K562 (cell line): ENCODE results near the gene TMEM168. TPM values are rescaled to one million over a fixed set of nuclear protein-coding genes. Genes with fewer than 3 reads are reported as not detected.

Experiments
- ATAC-seq: fragments of 200-7000 bp; cut with Tn5 transposase; 3 replicates; pipeline ENCODE4 v1.9.1; 2020; ENCODE audit warnings: moderate library complexity
- BruUV-seq: library from RNA; stranded (reverse); fragments of 400-500 nt; replicated peaks from 2 replicates; lab custom pipeline; 2021; lab: Mats Ljungman, UMichigan
- CTCF ChIA-PET: fragments of 300-600 bp; formaldehyde crosslinking; extraction: SDS; loops from one replicate; lab custom pipeline; 2021; ENCODE audit warnings: low intra/inter-chr PET ratio; lab: Yijun Ruan, JAX
- POLR2A ChIA-PET: fragments of 300-600, 350-650 bp; sonication (Branson Sonifier 250); formaldehyde crosslinking; extraction: SDS; loops from one replicate; lab custom pipeline; 2021; ENCODE audit warnings: antibody characterized with exemption, inconsistent platforms; lab: Yijun Ruan, JAX
- DNase-seq, 4 experiments: peaks; one replicate each; pipeline versions ENCODE4 v3.0.0 to v3.0.0-alpha.2; 2011 to 2018; ENCODE audit warnings: low spot score in 3 of 4, mixed read lengths in 3 of 4; ENCODE audit errors: extremely low read depth in 1 of 4
- FAIRE-seq: peaks from 2 replicates; lab custom pipeline; 2011; peaks lifted over from hg19 to GRCh38; lab: Jason Lieb, UNC
- H2AFZ ChIP-seq: 2 replicates; pipeline ENCODE4 v1.6.0; 2011; ENCODE audit warnings: low read depth, low read length, control low read depth, inconsistent platforms
- H3K27ac ChIP-seq: fragments of 200-600 bp; 3 replicates; pipeline ENCODE4 v1.8.0; 2011; ENCODE audit warnings: low read depth, mild to moderate bottlenecking, control low read depth, inconsistent platforms, low read length, moderate library complexity, mixed read lengths; ENCODE audit errors: extremely low read depth
- H3K27me3 ChIP-seq, 2 experiments: fragments of 300-600 bp in 1 of 2; 2 replicates in 1 of 2; 3 replicates in 1 of 2; pipeline versions ENCODE4 v1.6.0 to v1.8.0; 2011; ENCODE audit warnings: inconsistent platforms in 2 of 2, low read length in 2 of 2, mild to moderate bottlenecking in 1 of 2, mixed read lengths in 1 of 2, moderate library complexity in 1 of 2; ENCODE audit not compliant: control insufficient read depth in 2 of 2, insufficient read depth in 2 of 2
- H3K36me3 ChIP-seq: fragments of 300-600 bp; 3 replicates; pipeline ENCODE4 v1.8.0; 2011; ENCODE audit warnings: mild to moderate bottlenecking, low read length, inconsistent platforms; ENCODE audit not compliant: control insufficient read depth, insufficient read depth
- H3K4me1 ChIP-seq, 2 experiments: fragments of 200-600 bp in 1 of 2; replicated peaks in 1 of 2; 2 replicates in 1 of 2; 3 replicates in 1 of 2; pipeline versions ENCODE4 v1.5.1 to v1.8.0; 2011; ENCODE audit warnings: inconsistent platforms in 2 of 2, low read length in 2 of 2, mild to moderate bottlenecking in 1 of 2, mixed read lengths in 1 of 2, moderate library complexity in 1 of 2; ENCODE audit not compliant: control insufficient read depth in 2 of 2, insufficient read depth in 2 of 2
- H3K4me2 ChIP-seq: 2 replicates; pipeline ENCODE4 v1.6.1; 2011; ENCODE audit warnings: low read length, control low read depth, inconsistent platforms, mixed read lengths; ENCODE audit not compliant: insufficient read depth
- H3K4me3 ChIP-seq: fragments of 200-600 bp; sonication (generic), shearing (Covaris generic); 2 replicates; pipeline ENCODE4 v1.5.1; 2016; ENCODE audit warnings: control low read depth, inconsistent platforms
- H3K79me2 ChIP-seq: fragments of 200-600 bp; 3 replicates; pipeline ENCODE4 v1.8.0; 2011; ENCODE audit warnings: low read length, inconsistent platforms; ENCODE audit not compliant: control insufficient read depth, insufficient read depth
- H3K9ac ChIP-seq, 2 experiments: 2 replicates each; pipeline versions ENCODE4 v1.6.0 to v1.6.1; 2011; ENCODE audit warnings: low read depth in 2 of 2, low read length in 2 of 2, control low read depth in 1 of 2, inconsistent platforms in 1 of 2, mild to moderate bottlenecking in 1 of 2, mixed read lengths in 1 of 2; ENCODE audit not compliant: insufficient read depth in 1 of 2
- H3K9me1 ChIP-seq: one replicate; pipeline ENCODE4 v1.6.0; 2011; ENCODE audit warnings: inconsistent platforms, mild to moderate bottlenecking, low read length, moderate library complexity; ENCODE audit not compliant: control insufficient read depth, insufficient read depth
- H3K9me3 ChIP-seq: replicated peaks from 2 replicates; pipeline ENCODE4 v1.5.1; 2011; ENCODE audit warnings: low read depth, low read length, inconsistent platforms; ENCODE audit not compliant: control insufficient read depth, insufficient read depth
- H4K20me1 ChIP-seq: replicated peaks from 2 replicates; pipeline ENCODE4 v1.6.1; 2011; ENCODE audit warnings: low read length, inconsistent platforms, mixed read lengths; ENCODE audit not compliant: control insufficient read depth, insufficient read depth
- GTF2A2 ChIP-seq: IDR thresholded peaks from 2 replicates; pipeline ENCODE4 v1.6.1; 2016; ENCODE audit warnings: mild to moderate bottlenecking, missing genetic modification characterization, missing compliant biosample characterization
- HMBOX1 ChIP-seq: sonication (generic); IDR thresholded peaks from 2 replicates; pipeline ENCODE4 v1.6.1; 2016
- KLF13 ChIP-seq: fragments of 450-650 bp; IDR thresholded peaks from 2 replicates; pipeline ENCODE4 v1.6.1; 2016; ENCODE audit warnings: missing genetic modification characterization, low read depth, mild to moderate bottlenecking, missing compliant biosample characterization, moderate library complexity, borderline replicate concordance
- NFE2 ChIP-seq: IDR thresholded peaks from 2 replicates; pipeline ENCODE4 v1.6.1; 2014; ENCODE audit warnings: antibody characterized with exemption, low read depth
- POU5F1 ChIP-seq: fragments of 150-350 bp; IDR thresholded peaks from 2 replicates; pipeline ENCODE4 v1.6.1; 2014; ENCODE audit warnings: borderline replicate concordance, low read length, low read depth, mild to moderate bottlenecking; ENCODE audit not compliant: partially characterized antibody
- RNF2 ChIP-seq: sonication (generic); IDR thresholded peaks from 2 replicates; pipeline ENCODE4 v1.6.1; 2016
- SMARCA5 ChIP-seq: fragments of 450-650 bp; IDR thresholded peaks from 2 replicates; pipeline ENCODE4 v1.6.1; 2016
- TCF3 ChIP-seq: sonication (generic); formaldehyde crosslinking; IDR thresholded peaks from 2 replicates; pipeline ENCODE4 v1.4.0; 2020; ENCODE audit warnings: mild to moderate bottlenecking, missing genetic modification reagents
- ZNF184 ChIP-seq: sonication (generic); formaldehyde crosslinking; IDR thresholded peaks from 2 replicates; pipeline ENCODE4 v1.5.0; 2020; ENCODE audit warnings: missing genetic modification reagents
- ZNF263 ChIP-seq: sonication (generic); formaldehyde crosslinking; IDR thresholded peaks from 2 replicates; pipeline ENCODE4 v1.8.0; 2022; ENCODE audit warnings: mild to moderate bottlenecking, missing genetic modification reagents, borderline replicate concordance
- WGBS: fragments of 100-300 bp; shearing (Covaris generic); methylation state at CpG from one replicate; pipeline ENCODE4 v1.1.6; 2016; ENCODE audit warnings: low coverage, mixed read lengths; ENCODE audit not compliant: insufficient coverage; ENCODE audit errors: missing lambda C conversion rate; 5-methylcytosine and 5-hydroxymethylcytosine counted together
- in situ Hi-C: fragments of 300-500 bp; cut with MboI; formaldehyde crosslinking; loops from 4 replicates; pipeline ENCODE4 v1.15.0; 2018; ENCODE audit warnings: inconsistent platforms, mixed read lengths
- intact Hi-C: fragments of 100-400 bp; cut with micrococcal nuclease; formaldehyde crosslinking; loops from 2 replicates; pipeline ENCODE4 v1.14.2; 2022
- polyA plus RNA-seq, 8 experiments: library from polyadenylated mRNA; depleted of rRNA in 4 of 8; stranded (reverse) in 5 of 8; unstranded in 3 of 8; fragments of >200 nt; fragmentation: Nextera tagmentation in 2 of 8; fragmentation: Illumina TruSeq in 1 of 8; extraction: Ambion mirVana in 2 of 8; extraction: Trizol in 1 of 8; gene quantifications; 2 replicates each; pipeline versions ENCODE4 v1.2.1 to v1.2.3, GENCODE V29; 2011 to 2014; ENCODE audit warnings: inconsistent platforms in 1 of 8, missing spikeins in 1 of 8
- total RNA-seq, 7 experiments: library from RNA; depleted of rRNA in 6 of 7; stranded (reverse); fragments of >200 nt in 6 of 7; fragmentation: Illumina TruSeq in 2 of 7; extraction: Trizol in 2 of 7; gene quantifications; 2 replicates each; pipeline versions ENCODE4 v1.2.1 to v1.2.3, GENCODE V29; 2011 to 2021; ENCODE audit warnings: low replicate concordance in 1 of 7
- TF ChIP-seq, protein P1 (sequence below): fragments of 200-800 bp; sonication (Bioruptor generic); IDR thresholded peaks from 2 replicates; pipeline ENCODE4 v1.6.1; 2016; ENCODE audit warnings: missing genetic modification characterization, missing compliant biosample characterization

Gene TMEM168
- total and polyA plus RNA-seq, 9 of the 15 experiments (the other 6 are each of a cell fraction or from before 2014, with no cell fraction given) = 19.7 to 50.7 (median 25.4) TPM

GRCh38 chr7:112819536-112819935 is 29.3 kb upstream of the TMEM168 start:
- no peak overlapping the region for H2AFZ ChIP-seq
- DNase-seq = no peak
- H3K9me1 ChIP-seq = no peaks in the 10 kb centered on the region
- no peaks in the 10 kb centered on the region for H3K4me1 ChIP-seq
- in situ Hi-C loops = no loop called here
- no peaks in the 10 kb centered on the region for H3K36me3 ChIP-seq
- H4K20me1 ChIP-seq = no peaks in the 10 kb centered on the region
- no peak overlapping the region for H3K27ac ChIP-seq
- H3K4me3 ChIP-seq = no peak overlapping the region
- no peak for ATAC-seq
- H3K79me2 ChIP-seq = no peaks in the 10 kb centered on the region
- intact Hi-C loops = no loop called here
- ChIA-PET CTCF (no interaction called here), POLR2A (no interaction called here)
- no peaks in the 10 kb centered on the region for H3K27me3 ChIP-seq
- FAIRE-seq = no peak
- H3K9ac ChIP-seq = no peak overlapping the region
- TF ChIP-seq POU5F1 = no peak
- no peak for TF ChIP-seq RNF2
- no peak for TF ChIP-seq ZNF184 (CRISPR knock-in tag)
- no peak for TF ChIP-seq HMBOX1
- WGBS = 22% methylated on average over 3 of the region's 3 CpGs
- no peak overlapping the region for H3K4me2 ChIP-seq
- H3K9me3 ChIP-seq = no peaks in the 10 kb centered on the region
- BruUV-seq = no TSS peak

DNA sequence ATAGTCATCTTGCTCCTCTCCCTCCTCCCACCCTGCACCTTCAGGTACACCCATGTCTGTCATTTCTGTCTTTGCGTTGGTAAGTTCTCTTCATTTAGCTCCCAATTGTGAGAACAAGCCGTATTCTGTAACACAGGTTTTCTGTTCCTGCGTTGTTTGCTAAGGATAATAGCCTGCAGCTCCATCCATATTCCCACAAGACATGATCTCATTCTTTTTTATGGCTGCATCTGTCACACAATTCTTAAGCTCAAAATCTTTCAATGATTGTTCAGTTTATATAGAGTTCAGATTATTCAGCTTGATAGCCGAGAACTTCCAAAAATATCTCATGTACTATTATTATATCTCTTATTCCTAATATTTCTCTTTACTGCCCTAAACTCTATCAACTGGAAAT is 16.0 kb upstream of the TMEM168 start:
- no peaks in the 10 kb centered on the region for H3K27me3 ChIP-seq
- no peak overlapping the region for H3K9ac ChIP-seq
- H3K9me1 ChIP-seq = no peaks in the 10 kb centered on the region
- ATAC-seq (no peak), FAIRE-seq (no peak), DNase-seq (no peak)
- no peaks in the 10 kb centered on the region for H3K36me3 ChIP-seq
- 3% methylated on average over 4 of the region's 4 CpGs for WGBS
- no peak overlapping the region for H3K27ac ChIP-seq
- no TSS peak for BruUV-seq
- intact Hi-C loops = no loop called here
- ChIA-PET CTCF (no interaction called here), POLR2A (no interaction called here)
- no peaks in the 10 kb centered on the region for H4K20me1 ChIP-seq
- H2AFZ ChIP-seq = no peak overlapping the region
- in situ Hi-C loops = no loop called here
- no peak overlapping the region for H3K4me2 ChIP-seq
- H3K79me2 ChIP-seq = no peaks in the 10 kb centered on the region
- no peak overlapping the region for H3K4me3 ChIP-seq
- H3K4me1 ChIP-seq = no peaks in the 10 kb centered on the region
- H3K9me3 ChIP-seq = no peaks in the 10 kb centered on the region; the same call in 1 of the 2 replicates
- TF ChIP-seq KLF13 (tag) (no peak), ZNF263 (no peak), GTF2A2 (tag) (no peak), SMARCA5 (no peak), TCF3 (CRISPR knock-in tag) (no peak), NFE2 (no peak)
- TF ChIP-seq, protein P1, sequence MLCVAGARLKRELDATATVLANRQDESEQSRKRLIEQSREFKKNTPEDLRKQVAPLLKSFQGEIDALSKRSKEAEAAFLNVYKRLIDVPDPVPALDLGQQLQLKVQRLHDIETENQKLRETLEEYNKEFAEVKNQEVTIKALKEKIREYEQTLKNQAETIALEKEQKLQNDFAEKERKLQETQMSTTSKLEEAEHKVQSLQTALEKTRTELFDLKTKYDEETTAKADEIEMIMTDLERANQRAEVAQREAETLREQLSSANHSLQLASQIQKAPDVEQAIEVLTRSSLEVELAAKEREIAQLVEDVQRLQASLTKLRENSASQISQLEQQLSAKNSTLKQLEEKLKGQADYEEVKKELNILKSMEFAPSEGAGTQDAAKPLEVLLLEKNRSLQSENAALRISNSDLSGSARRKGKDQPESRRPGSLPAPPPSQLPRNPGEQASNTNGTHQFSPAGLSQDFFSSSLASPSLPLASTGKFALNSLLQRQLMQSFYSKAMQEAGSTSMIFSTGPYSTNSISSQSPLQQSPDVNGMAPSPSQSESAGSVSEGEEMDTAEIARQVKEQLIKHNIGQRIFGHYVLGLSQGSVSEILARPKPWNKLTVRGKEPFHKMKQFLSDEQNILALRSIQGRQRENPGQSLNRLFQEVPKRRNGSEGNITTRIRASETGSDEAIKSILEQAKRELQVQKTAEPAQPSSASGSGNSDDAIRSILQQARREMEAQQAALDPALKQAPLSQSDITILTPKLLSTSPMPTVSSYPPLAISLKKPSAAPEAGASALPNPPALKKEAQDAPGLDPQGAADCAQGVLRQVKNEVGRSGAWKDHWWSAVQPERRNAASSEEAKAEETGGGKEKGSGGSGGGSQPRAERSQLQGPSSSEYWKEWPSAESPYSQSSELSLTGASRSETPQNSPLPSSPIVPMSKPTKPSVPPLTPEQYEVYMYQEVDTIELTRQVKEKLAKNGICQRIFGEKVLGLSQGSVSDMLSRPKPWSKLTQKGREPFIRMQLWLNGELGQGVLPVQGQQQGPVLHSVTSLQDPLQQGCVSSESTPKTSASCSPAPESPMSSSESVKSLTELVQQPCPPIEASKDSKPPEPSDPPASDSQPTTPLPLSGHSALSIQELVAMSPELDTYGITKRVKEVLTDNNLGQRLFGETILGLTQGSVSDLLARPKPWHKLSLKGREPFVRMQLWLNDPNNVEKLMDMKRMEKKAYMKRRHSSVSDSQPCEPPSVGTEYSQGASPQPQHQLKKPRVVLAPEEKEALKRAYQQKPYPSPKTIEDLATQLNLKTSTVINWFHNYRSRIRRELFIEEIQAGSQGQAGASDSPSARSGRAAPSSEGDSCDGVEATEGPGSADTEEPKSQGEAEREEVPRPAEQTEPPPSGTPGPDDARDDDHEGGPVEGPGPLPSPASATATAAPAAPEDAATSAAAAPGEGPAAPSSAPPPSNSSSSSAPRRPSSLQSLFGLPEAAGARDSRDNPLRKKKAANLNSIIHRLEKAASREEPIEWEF (CRISPR knock-in tag) = no peak
